Activated CD4-positive, alpha-beta T cell treated with anti-CD3 and anti-CD28 coated beads for 36 hours (primary cell): ENCODE data around the gene TRIM2. TPM values are rescaled to one million over a fixed set of nuclear protein-coding genes. Genes with fewer than 3 reads are reported as not detected.

Experiments used
- ATAC-seq: fragments of 200-7000 bp; cut with Tn5 transposase; one replicate; pipeline ENCODE4 v1.10.0; 2021; ENCODE audit warnings: mild to moderate bottlenecking, moderate library complexity
- CTCF ChIA-PET: fragments of 350-600 bp; sonication (Branson Sonifier 250); formaldehyde crosslinking; loops from one replicate; lab custom pipeline; 2021; ENCODE audit warnings: antibody characterized with exemption; lab: Charles Lee
- POLR2A ChIA-PET: fragments of 350-600 bp; sonication (Branson Sonifier 250); formaldehyde crosslinking; loops from one replicate; lab custom pipeline; 2021; ENCODE audit warnings: antibody characterized with exemption, inconsistent platforms; lab: Charles Lee
- DNase-seq: peaks from one replicate; pipeline ENCODE4 v3.0.0-alpha.2; 2020
- H3K27ac Mint-ChIP-seq: one replicate; pipeline ENCODE4 v1.8.0; 2021; ENCODE audit warnings: mixed read lengths
- H3K27me3 Mint-ChIP-seq: one replicate; pipeline ENCODE4 v1.8.0; 2021; ENCODE audit warnings: mixed read lengths
- H3K36me3 Mint-ChIP-seq: one replicate; pipeline ENCODE4 v1.8.0; 2021; ENCODE audit warnings: low read depth, mixed read lengths
- H3K4me1 Mint-ChIP-seq: one replicate; pipeline ENCODE4 v1.8.0; 2021; ENCODE audit warnings: mixed read lengths
- H3K4me3 Mint-ChIP-seq: one replicate; pipeline ENCODE4 v1.8.0; 2021; ENCODE audit warnings: mild to moderate bottlenecking, moderate library complexity, mixed read lengths
- H3K9me3 Mint-ChIP-seq: one replicate; pipeline ENCODE4 v1.8.0; 2021; ENCODE audit warnings: low read depth, mixed read lengths
- intact Hi-C, 2 experiments: fragments of 100-400 bp; cut with DNase I in 1 of 2; cut with micrococcal nuclease in 1 of 2; formaldehyde crosslinking; loops; one replicate each; pipeline versions ENCODE4 v1.14.2 to v1.15.1; 2022 to 2024; cut with DNase I, micrococcal nuclease
- total RNA-seq, 2 experiments: library from RNA; stranded (reverse); gene quantifications; one replicate each; pipeline ENCODE4 v1.2.3, GENCODE V29; 2021

Gene TRIM2
- total RNA-seq, 2 experiments from 2014 or later = 1.0 to 1.6 TPM

DNA sequence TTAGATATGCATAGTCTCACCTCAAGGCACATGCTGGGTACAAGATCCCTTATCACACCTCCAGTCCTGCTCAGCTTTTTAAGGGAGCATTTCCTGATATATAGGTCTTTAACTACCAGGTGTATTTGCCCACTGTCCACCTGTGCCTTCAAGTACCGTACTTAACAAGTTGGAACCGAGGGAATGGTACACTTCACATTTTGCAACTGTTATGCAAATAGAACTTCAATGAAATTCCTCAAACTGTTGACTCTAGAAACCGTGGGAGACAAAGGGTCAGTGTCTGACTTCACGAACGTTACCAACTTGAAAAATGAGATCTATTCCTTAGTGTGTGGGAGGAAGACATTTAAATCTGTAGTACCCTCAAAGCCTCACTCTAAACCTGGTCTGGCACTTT is 5.2 kb downstream of the TRIM2 start:
- no peak for DNase-seq
- no peaks in the 10 kb centered on the region for H3K36me3 Mint-ChIP-seq
- H3K4me1 Mint-ChIP-seq = peaks cover 33% of the 10 kb centered on the region
- intact Hi-C loops = loop anchor here in 1 of 2 experiments (5.0 kb wide), 1 partner anchor 57 kb away; no protein-coding TSS in a partner anchor
- peaks cover 1% of the 10 kb centered on the region for H3K9me3 Mint-ChIP-seq
- H3K27me3 Mint-ChIP-seq = no peaks in the 10 kb centered on the region
- POLR2A ChIA-PET = no interaction called here
- no peak overlapping the region for H3K4me3 Mint-ChIP-seq
- no peak for ATAC-seq
- CTCF ChIA-PET = no interaction called here
- no peak overlapping the region for H3K27ac Mint-ChIP-seq

DNA sequence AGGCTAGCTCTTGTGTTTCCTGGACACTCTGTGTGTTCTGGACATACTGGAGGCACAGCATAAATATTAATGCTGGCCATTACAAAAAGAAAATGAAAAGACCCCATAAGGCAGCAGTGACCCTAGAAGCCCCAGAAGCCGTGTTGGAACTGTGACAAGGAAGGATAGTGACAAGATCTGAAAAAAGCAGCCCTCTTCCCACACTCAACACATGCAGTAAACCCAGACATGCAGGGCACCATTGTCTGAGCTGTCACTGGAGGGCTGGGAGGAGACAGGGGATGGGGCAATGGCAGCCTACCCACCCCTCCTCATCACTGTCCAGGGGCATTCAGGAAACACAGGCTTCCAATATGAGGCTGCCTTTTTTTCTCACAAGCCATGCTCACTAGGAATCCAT is 6.5 kb downstream of the TRIM2 start:
- H3K27me3 Mint-ChIP-seq = no peaks in the 10 kb centered on the region
- intact Hi-C loops = no loop called here
- H3K27ac Mint-ChIP-seq = no peak overlapping the region
- peaks cover 20% of the 10 kb centered on the region for H3K4me1 Mint-ChIP-seq
- no peak overlapping the region for H3K4me3 Mint-ChIP-seq
- CTCF ChIA-PET = interaction anchor here (0.6 to 0.7 kb wide), 3 partner anchors 10 to 473 kb away, joined by 3 read pairs; partner anchors contain the start of gene TLR2
- no peak for DNase-seq
- no peak for ATAC-seq
- peaks cover 1% of the 10 kb centered on the region for H3K9me3 Mint-ChIP-seq
- POLR2A ChIA-PET = interaction anchor here (0.7 kb wide), 1 partner anchor 58 kb away, joined by 3 read pairs; no protein-coding TSS in a partner anchor
- no peaks in the 10 kb centered on the region for H3K36me3 Mint-ChIP-seq

DNA sequence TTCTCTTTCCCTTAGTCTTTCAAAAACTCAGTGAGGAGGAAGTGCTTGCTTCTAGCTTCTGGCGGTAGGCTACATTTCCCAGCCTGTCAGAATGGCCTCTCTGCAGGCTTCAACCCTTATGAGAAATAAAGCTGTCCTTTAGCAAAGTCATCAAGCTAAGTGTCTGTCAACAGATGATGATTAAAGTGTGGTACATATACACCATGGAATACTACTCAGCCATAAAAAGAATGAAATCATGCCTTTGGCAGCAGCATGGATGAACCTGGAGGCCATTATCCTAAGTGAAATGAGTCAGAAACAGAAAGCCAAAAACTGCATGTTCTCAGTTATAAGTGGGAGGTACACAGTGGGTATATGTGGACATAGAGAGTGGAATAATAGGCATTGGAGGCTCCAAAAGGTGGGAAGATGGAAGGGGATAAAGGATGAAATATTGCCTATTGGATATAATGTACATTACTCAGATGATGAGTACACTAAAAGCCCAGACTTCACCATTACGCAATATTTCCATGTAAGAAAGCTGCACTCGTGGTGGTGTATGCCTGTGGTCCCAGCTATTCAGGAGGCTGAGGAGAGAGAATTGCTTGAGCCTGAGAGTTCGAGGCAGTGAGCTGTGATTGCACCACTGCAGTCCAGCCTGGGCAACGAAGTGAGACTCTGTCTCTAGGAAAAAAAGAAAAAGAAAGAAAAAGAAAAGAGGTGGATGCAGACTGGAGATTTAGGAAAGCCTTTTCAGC is 7.9 kb downstream of the TRIM2 start:
- Mint-ChIP-seq H3K27ac (no peak overlapping the region), H3K4me3 (no peak overlapping the region), H3K27me3 (no peaks in the 10 kb centered on the region), H3K9me3 (peaks cover 1% of the 10 kb centered on the region), H3K36me3 (no peaks in the 10 kb centered on the region), H3K4me1 (peaks cover 8% of the 10 kb centered on the region)
- ChIA-PET CTCF (no interaction called here), POLR2A (interaction anchor here (0.7 kb wide), 1 partner anchor 126 kb away, joined by 5 read pairs; no protein-coding TSS in a partner anchor)
- intact Hi-C loops = no loop called here
- DNase-seq = no peak
- ATAC-seq = peak; percentile 42

DNA sequence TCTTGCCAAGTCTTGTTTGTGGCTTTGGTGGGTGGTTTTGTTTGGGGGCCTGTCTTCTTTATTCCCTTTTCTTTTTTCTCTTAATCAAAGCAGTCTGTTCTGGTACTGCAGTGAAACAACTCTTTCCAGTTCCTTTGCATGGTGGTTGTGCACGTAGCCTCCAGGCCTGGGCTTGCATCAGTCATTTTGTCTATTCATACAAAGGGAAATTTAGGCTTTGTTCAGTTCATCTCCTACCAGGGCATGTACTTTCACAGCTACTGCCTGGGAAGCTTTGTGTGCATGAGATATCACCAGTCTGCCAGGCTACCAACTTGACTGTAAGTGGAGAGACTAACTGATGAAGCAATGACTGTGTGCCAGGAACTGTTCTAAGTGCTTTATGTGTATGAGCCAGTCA is 8.5 kb downstream of the TRIM2 start:
- no peaks in the 10 kb centered on the region for H3K36me3 Mint-ChIP-seq
- ChIA-PET POLR2A (interaction anchor here (0.7 kb wide), 1 partner anchor 126 kb away, joined by 5 read pairs; no protein-coding TSS in a partner anchor), CTCF (no interaction called here)
- H3K27me3 Mint-ChIP-seq = no peaks in the 10 kb centered on the region
- no peak overlapping the region for H3K27ac Mint-ChIP-seq
- ATAC-seq = peak; percentile 70
- peaks cover 7% of the 10 kb centered on the region for H3K4me1 Mint-ChIP-seq
- H3K4me3 Mint-ChIP-seq = no peak overlapping the region
- H3K9me3 Mint-ChIP-seq = peaks cover 1% of the 10 kb centered on the region
- peak; percentile 28 for DNase-seq
- intact Hi-C loops = no loop called here

DNA sequence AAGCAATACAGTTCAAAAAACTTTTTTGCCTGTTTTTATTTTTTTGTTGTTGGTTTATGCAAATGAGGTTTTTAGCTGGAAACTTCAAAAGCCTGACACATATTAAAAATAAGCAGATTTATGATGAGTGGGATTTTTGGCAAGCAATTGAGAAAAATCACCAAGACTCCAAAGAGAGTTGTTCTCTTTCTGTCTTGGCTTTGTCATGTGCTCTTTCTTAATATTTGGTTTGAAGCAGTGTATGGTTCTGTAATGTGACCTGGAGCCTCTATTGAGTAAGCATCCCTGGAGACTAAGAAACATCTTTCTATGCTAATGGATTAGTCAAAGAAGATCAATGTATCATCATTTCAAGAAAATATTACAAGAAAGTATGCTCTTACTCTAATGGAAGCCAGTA is 11.7 kb downstream of the TRIM2 start:
- H3K9me3 Mint-ChIP-seq = peaks cover 1% of the 10 kb centered on the region
- no peak for DNase-seq
- no peaks in the 10 kb centered on the region for H3K27me3 Mint-ChIP-seq
- H3K36me3 Mint-ChIP-seq = no peaks in the 10 kb centered on the region
- H3K4me1 Mint-ChIP-seq = peaks cover 7% of the 10 kb centered on the region
- no peak for ATAC-seq
- H3K27ac Mint-ChIP-seq = no peak overlapping the region
- ChIA-PET POLR2A (no interaction called here), CTCF (interaction anchor here (0.7 to 1.1 kb wide), 2 partner anchors 88 to 122 kb away, joined by 3 read pairs; no protein-coding TSS in a partner anchor)
- no peak overlapping the region for H3K4me3 Mint-ChIP-seq
- intact Hi-C loops = no loop called here

DNA sequence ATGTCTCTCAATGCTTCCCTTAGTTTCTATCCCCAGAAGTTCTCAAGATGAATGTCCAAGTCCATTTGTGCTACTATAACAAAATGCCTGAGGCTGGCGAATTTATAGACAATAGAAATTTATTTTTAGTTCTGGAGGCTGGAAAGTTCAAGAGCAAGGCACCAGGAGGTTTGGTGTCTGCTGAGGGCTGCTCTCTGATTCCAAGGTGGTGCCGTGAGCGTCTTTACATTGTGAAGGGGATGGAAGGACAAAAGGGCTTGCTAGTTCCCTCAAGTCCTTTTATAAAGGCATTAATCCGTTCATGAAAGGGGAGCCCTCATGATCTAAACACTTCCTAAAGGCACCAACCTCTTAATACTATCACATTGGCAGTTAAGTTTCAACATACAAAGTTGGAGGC is 12.3 kb downstream of the TRIM2 start:
- CTCF ChIA-PET = no interaction called here
- DNase-seq (no peak), ATAC-seq (no peak)
- Mint-ChIP-seq H3K27me3 (no peaks in the 10 kb centered on the region), H3K27ac (no peak overlapping the region), H3K4me1 (peaks cover 7% of the 10 kb centered on the region), H3K4me3 (no peak overlapping the region), H3K9me3 (peaks cover 1% of the 10 kb centered on the region), H3K36me3 (no peaks in the 10 kb centered on the region)
- intact Hi-C loops = no loop called here
- POLR2A ChIA-PET = no interaction called here

DNA sequence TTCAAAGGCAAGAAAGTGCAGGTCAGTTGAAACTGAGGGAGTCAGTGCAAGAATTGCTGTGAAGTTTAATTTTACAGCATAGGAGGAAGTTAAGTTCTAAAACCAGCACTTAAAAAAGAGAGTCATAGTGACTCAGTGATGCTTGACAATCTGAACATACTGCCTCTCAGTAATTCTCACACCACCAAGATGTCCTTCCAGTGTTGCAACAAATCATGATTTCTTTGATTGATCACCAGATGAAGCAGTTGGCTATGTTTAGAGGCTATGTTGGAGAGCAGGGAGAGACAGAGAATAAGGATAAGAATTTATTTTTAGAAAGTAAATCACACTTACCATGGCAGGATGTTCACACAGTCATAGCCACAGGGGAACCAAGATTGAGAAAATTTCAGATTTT is 13.2 kb downstream of the TRIM2 start:
- Mint-ChIP-seq H3K27me3 (no peaks in the 10 kb centered on the region), H3K9me3 (no peaks in the 10 kb centered on the region), H3K4me3 (no peak overlapping the region), H3K27ac (no peak overlapping the region), H3K4me1 (peaks cover 12% of the 10 kb centered on the region), H3K36me3 (no peaks in the 10 kb centered on the region)
- intact Hi-C loops = no loop called here
- ATAC-seq (no peak), DNase-seq (no peak)
- CTCF ChIA-PET = no interaction called here
- POLR2A ChIA-PET = no interaction called here

DNA sequence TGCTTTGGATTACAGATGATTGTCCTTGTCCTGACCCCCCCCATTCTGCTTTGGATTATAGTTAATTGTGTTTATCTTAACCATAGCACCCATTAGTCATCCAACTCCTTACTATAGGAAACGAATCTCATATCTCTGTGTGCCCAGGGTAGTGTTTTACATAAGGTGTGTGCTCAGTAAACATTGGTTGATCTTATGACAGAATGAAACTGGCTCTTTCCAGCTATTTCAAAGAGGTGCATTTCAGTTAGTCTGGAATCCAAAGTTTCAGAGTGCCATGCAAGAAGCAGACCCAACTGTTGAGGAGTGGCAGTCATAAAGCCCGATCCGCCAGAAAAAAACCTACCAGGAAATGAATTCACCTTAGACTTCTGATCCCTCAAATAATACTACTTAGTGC is 14.7 kb downstream of the TRIM2 start:
- Mint-ChIP-seq H3K27ac (no peak overlapping the region), H3K4me1 (peaks cover 20% of the 10 kb centered on the region), H3K36me3 (no peaks in the 10 kb centered on the region), H3K27me3 (peaks cover 3% of the 10 kb centered on the region), H3K9me3 (no peaks in the 10 kb centered on the region), H3K4me3 (no peak overlapping the region)
- intact Hi-C loops = no loop called here
- CTCF ChIA-PET = interaction anchor here (0.7 to 1.1 kb wide), 2 partner anchors 10 to 11 kb away, joined by 3 to 4 read pairs; no protein-coding TSS in a partner anchor
- ATAC-seq (no peak), DNase-seq (no peak)
- POLR2A ChIA-PET = no interaction called here

DNA sequence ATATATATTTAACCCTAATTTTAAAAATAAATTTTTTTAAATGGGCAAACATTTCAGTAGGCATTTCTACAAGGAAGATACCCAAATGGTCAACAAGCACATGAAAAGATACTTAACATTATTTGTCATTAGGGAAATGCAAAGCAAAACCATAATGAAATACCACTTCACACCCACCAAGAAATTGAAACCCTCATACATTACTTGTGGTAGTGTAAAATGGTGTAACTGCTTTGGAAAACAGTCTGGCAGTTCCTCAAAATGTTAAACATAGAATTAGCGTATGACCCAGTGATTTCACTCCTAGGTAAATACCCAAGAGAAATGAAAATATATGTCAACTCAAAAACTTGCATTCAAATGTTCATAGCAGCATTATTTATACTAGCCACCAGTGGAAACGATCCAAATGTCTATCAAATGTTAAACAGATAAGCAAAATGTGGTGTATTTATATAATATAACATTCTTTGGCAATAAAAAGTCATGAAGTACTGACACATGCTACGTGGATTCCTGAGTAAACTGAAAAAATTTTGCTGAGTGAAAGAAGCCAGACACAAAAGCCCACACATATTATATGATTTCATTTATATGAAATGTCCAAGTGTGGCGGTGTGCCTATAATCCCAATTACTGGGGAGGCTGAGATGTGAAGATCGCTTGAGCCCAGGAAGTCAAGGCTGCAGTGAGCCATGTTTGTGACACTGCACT is 16.6 kb downstream of the TRIM2 start:
- CTCF ChIA-PET = interaction anchor here (0.6 kb wide), 1 partner anchor 341 kb away, joined by 3 read pairs; no protein-coding TSS in a partner anchor
- no peak overlapping the region for H3K4me3 Mint-ChIP-seq
- no peak overlapping the region for H3K27ac Mint-ChIP-seq
- no peak for DNase-seq
- peaks cover 6% of the 10 kb centered on the region for H3K27me3 Mint-ChIP-seq
- intact Hi-C loops = loop anchor here in 1 of 2 experiments (5.0 kb wide), 2 partner anchors 69 to 96 kb away; no protein-coding TSS in a partner anchor
- H3K36me3 Mint-ChIP-seq = peaks cover 3% of the 10 kb centered on the region
- H3K9me3 Mint-ChIP-seq = peaks cover 3% of the 10 kb centered on the region
- POLR2A ChIA-PET = no interaction called here
- peaks cover 35% of the 10 kb centered on the region for H3K4me1 Mint-ChIP-seq
- ATAC-seq = no peak

DNA sequence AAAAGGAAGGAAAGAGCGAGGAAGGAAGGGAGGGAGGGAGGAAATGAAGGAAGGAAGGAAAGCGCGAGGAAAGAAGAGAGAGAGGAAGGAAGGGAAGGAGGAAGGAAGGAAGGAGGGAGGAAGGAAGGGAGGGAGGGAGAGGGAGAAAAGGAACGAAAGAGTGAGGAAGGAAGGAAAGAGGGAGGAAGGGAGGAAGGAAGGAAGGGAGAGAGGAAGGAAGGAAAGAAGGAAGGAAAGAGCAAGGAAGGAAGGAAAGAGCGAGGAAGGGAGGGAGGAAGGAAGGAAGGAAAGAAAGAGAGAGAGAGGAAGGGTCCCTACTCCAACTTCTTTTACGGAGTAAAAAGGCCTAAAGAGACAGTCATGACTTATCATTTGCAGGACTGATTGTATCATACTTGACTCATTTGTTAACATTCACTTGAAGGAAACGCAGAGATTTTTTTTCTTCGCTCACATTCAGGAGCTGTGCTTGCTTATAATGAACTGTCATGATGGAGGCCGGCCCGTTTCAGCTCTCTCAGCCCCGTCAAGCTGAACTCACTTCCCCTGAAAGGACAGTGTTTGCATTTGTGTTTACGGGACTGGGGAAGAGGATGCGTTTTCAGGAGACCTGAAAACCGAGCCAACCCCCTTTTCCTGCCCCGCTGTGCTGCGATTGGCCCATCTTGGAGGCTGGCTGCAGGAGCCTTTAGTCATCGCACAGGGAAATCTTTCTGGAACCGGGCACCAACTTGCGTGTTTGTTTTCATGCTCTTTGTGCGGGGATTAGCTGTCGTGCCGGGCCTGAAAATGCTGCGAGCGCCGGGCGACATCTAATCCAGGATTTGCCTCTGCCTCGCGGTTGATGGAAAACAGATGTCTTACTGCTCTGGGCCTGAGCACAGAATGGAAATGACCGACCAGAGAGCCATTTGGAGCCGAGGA is 17.8 kb downstream of the TRIM2 start:
- ChIA-PET POLR2A (interaction anchor here (0.6 kb wide), 1 partner anchor 17 kb away, joined by 3 read pairs; no protein-coding TSS in a partner anchor), CTCF (interaction anchor here (0.7 to 1.0 kb wide), 4 partner anchors 14 to 587 kb away, joined by 3 to 4 read pairs (median 4); no protein-coding TSS in a partner anchor)
- H3K27ac Mint-ChIP-seq = peak overlapping the region; percentile 71
- peaks cover 35% of the 10 kb centered on the region for H3K4me1 Mint-ChIP-seq
- intact Hi-C loops = loop anchor here (1.0 to 5.0 kb wide), 4 partner anchors 27 to 95 kb away; no protein-coding TSS in a partner anchor
- DNase-seq = peak; percentile 64
- peaks cover 3% of the 10 kb centered on the region for H3K36me3 Mint-ChIP-seq
- H3K4me3 Mint-ChIP-seq = peak overlapping the region; percentile 76
- ATAC-seq = peak; percentile 87
- peaks cover 6% of the 10 kb centered on the region for H3K27me3 Mint-ChIP-seq
- peaks cover 3% of the 10 kb centered on the region for H3K9me3 Mint-ChIP-seq
